Erythroblast (primary cell): ENCODE results near the gene ADK.
"Not testable (repeated sequence)": the region's sequence is repeated elsewhere in the genome, so short reads cannot be mapped to it uniquely, and the experiment has no call there.

ENCODE experiments used
- DNase-seq, 2 experiments: peaks; one replicate each; lab custom pipeline; 2025; lab: John Stamatoyannopoulos, UW
- GATA1 ChIP-seq: IDR thresholded peaks from 2 replicates; pipeline ENCODE4 v1.6.1; 2011; ENCODE audit warnings: low read depth, mild to moderate bottlenecking, control low read depth, low read length, moderate library complexity
- POLR2A ChIP-seq: IDR thresholded peaks from 2 replicates; pipeline ENCODE4 v1.6.1; 2011; ENCODE audit warnings: mild to moderate bottlenecking, low read length

ADK gene

GRCh38 chr10:74460812-74461211, 309.8 kb downstream of the ADK start:
- no peak for DNase-seq
- TF ChIP-seq POLR2A: no peak
- TF ChIP-seq GATA1: no peak

GRCh38 chr10:74474022-74474713, 323.1 kb downstream of the ADK start:
- TF ChIP-seq POLR2A (no peak), GATA1 (no peak)

GRCh38 chr10:74476162-74476706, 325.2 kb downstream of the ADK start:
- not testable (repeated sequence) for DNase-seq

More at GRCh38 chr10:74474022-74474713, 323.1 kb downstream of the ADK start:
- DNase-seq: no peak

- DNase-seq: no peak
- TF ChIP-seq GATA1: no peak
These were observed 329.8 kb downstream of the ADK start for GRCh38 chr10:74480778-74481177.

- DNase-seq: no peak
- no peak for TF ChIP-seq GATA1
- TF ChIP-seq POLR2A: no peak
These were observed 332.3 kb downstream of the ADK start for GRCh38 chr10:74483356-74483755.

- TF ChIP-seq POLR2A (no peak), GATA1 (no peak)
- DNase-seq: no peak
These were observed 334.3 kb downstream of the ADK start for GRCh38 chr10:74485283-74485682.

- no peak for DNase-seq
- TF ChIP-seq POLR2A (no peak), GATA1 (no peak)
These were observed 335.6 kb downstream of the ADK start for GRCh38 chr10:74486659-74487058.

GRCh38 chr10:74488907-74489306, 337.9 kb downstream of the ADK start:
- DNase-seq: no peak
- TF ChIP-seq POLR2A: no peak
- TF ChIP-seq GATA1: no peak

GRCh38 chr10:74490551-74490950, 339.5 kb downstream of the ADK start:
- no peak for DNase-seq
- TF ChIP-seq POLR2A (no peak), GATA1 (no peak)

GRCh38 chr10:74491014-74491413, 340.0 kb downstream of the ADK start:
- TF ChIP-seq POLR2A (no peak), GATA1 (no peak)
- DNase-seq: no peak

GRCh38 chr10:74496276-74496675, 345.3 kb downstream of the ADK start:
- DNase-seq: not testable (repeated sequence)

- not testable (repeated sequence) for DNase-seq
These were observed 347.6 kb downstream of the ADK start for GRCh38 chr10:74498664-74499063.

GRCh38 chr10:74500026-74500704, 349.1 kb downstream of the ADK start:
- no peak for TF ChIP-seq GATA1
- TF ChIP-seq POLR2A: no peak
- no peak for DNase-seq

GRCh38 chr10:74500816-74501215, 349.8 kb downstream of the ADK start:
- no peak for DNase-seq
- TF ChIP-seq GATA1 (no peak), POLR2A (no peak)
